K562 (cell line): Measurements from ENCODE around the gene RNF207. TPM values are rescaled to one million over a fixed set of nuclear protein-coding genes. Genes with fewer than 3 reads are reported as not detected.
A peak's percentile ranks its signal among the peaks of the same experiment; 100 is the strongest.

Source experiments
- EWSR1 ChIP-seq: fragments of 450-650 bp; IDR thresholded peaks from 2 replicates; pipeline ENCODE4 v1.6.1; 2018; ENCODE audit warnings: borderline replicate concordance, mild to moderate bottlenecking, low read depth, moderate library complexity; ENCODE audit not compliant: partially characterized antibody
- FOS ChIP-seq: IDR thresholded peaks from 3 replicates; pipeline ENCODE4 v1.6.1; 2011; ENCODE audit not compliant: insufficient read length; ENCODE audit errors: extremely low read depth
- GATAD2A ChIP-seq: fragments of 450-650 bp; IDR thresholded peaks from 2 replicates; pipeline ENCODE4 v1.6.1; 2017
- KLF16 ChIP-seq: IDR thresholded peaks from 2 replicates; pipeline ENCODE4 v1.6.1; 2016; ENCODE audit warnings: antibody characterized with exemption
- NFATC3 ChIP-seq: fragments of 450-650 bp; IDR thresholded peaks from 2 replicates; pipeline ENCODE4 v1.6.1; 2017; ENCODE audit warnings: mild to moderate bottlenecking
- NONO ChIP-seq, 2 experiments: fragments of 200-400 bp in 1 of 2; fragments of 450-650 bp in 1 of 2; formaldehyde crosslinking in 1 of 2; IDR thresholded peaks; 2 replicates each; pipeline ENCODE4 v1.6.1; 2017; ENCODE audit warnings: low read depth in 2 of 2, mild to moderate bottlenecking in 2 of 2, moderate library complexity in 2 of 2, low read length in 1 of 2
- RAD51 ChIP-seq: fragments of 450-650 bp; IDR thresholded peaks from 2 replicates; pipeline ENCODE4 v1.7.1; 2016; ENCODE audit warnings: low read depth, mild to moderate bottlenecking, borderline replicate concordance
- RBM17 ChIP-seq: fragments of 200-400 bp; formaldehyde crosslinking; IDR thresholded peaks from 2 replicates; pipeline ENCODE4 v1.6.1; 2017; ENCODE audit warnings: low read depth, mild to moderate bottlenecking, low read length, borderline replicate concordance
- SIN3A ChIP-seq, 2 experiments: fragments of 150-350 bp in 1 of 2; IDR thresholded peaks; 2 replicates each; pipeline ENCODE4 v1.6.1; 2011 to 2016; ENCODE audit warnings: borderline replicate concordance in 2 of 2, low read depth in 2 of 2, low read length in 2 of 2, mild to moderate bottlenecking in 2 of 2, moderate library complexity in 2 of 2; ENCODE audit not compliant: control insufficient read depth in 1 of 2
- SNIP1 ChIP-seq: fragments of 450-650 bp; IDR thresholded peaks from 2 replicates; pipeline ENCODE4 v1.7.1; 2017; ENCODE audit warnings: low read depth, mild to moderate bottlenecking
- TEAD1 ChIP-seq, 2 experiments: fragments of 450-650 bp in 1 of 2; sonication (generic) in 1 of 2; formaldehyde crosslinking; IDR thresholded peaks; 2 replicates each; pipeline versions ENCODE4 v1.4.0 to v1.8.0; 2020 to 2022; ENCODE audit warnings: mild to moderate bottlenecking in 2 of 2, missing genetic modification reagents in 1 of 2
- ZNF12 ChIP-seq: sonication (generic); formaldehyde crosslinking; IDR thresholded peaks from 2 replicates; pipeline ENCODE4 v1.4.0; 2020; ENCODE audit warnings: mild to moderate bottlenecking, missing genetic modification reagents
- polyA plus RNA-seq, 8 experiments: library from polyadenylated mRNA; depleted of rRNA in 4 of 8; stranded (reverse) in 5 of 8; unstranded in 3 of 8; fragments of >200 nt; fragmentation: Nextera tagmentation in 2 of 8; fragmentation: Illumina TruSeq in 1 of 8; extraction: Ambion mirVana in 2 of 8; extraction: Trizol in 1 of 8; gene quantifications; 2 replicates each; pipeline versions ENCODE4 v1.2.1 to v1.2.3, GENCODE V29; 2011 to 2014; ENCODE audit warnings: inconsistent platforms in 1 of 8, missing spikeins in 1 of 8
- total RNA-seq, 7 experiments: library from RNA; depleted of rRNA in 6 of 7; stranded (reverse); fragments of >200 nt in 6 of 7; fragmentation: Illumina TruSeq in 2 of 7; extraction: Trizol in 2 of 7; gene quantifications; 2 replicates each; pipeline versions ENCODE4 v1.2.1 to v1.2.3, GENCODE V29; 2011 to 2021; ENCODE audit warnings: low replicate concordance in 1 of 7
- TF ChIP-seq, protein P1 (sequence below): fragments of 450-650 bp; IDR thresholded peaks from 2 replicates; pipeline ENCODE4 v1.6.1; 2014; ENCODE audit warnings: low read depth, mild to moderate bottlenecking, moderate library complexity, borderline replicate concordance
- TF ChIP-seq, protein P2 (sequence below), 2 experiments: fragments of 450-650 bp; IDR thresholded peaks; 2 replicates each; pipeline ENCODE4 v1.6.1; 2016
- TF ChIP-seq, protein P3 (sequence below): sonication (generic); formaldehyde crosslinking; IDR thresholded peaks from 2 replicates; pipeline ENCODE4 v1.8.0; 2022; ENCODE audit warnings: missing genetic modification reagents, mild to moderate bottlenecking, borderline replicate concordance
- TF ChIP-seq, protein P4 (sequence below): conservative IDR thresholded peaks from 2 replicates; pipeline ENCODE4 v1.6.1; 2011; ENCODE audit warnings: low read depth, mild to moderate bottlenecking, low read length; ENCODE audit not compliant: control insufficient read depth

Gene RNF207
- total and polyA plus RNA-seq, 9 of the 15 experiments (the other 6 are each of a cell fraction or from before 2014, with no cell fraction given): 2.7 to 30.6 (median 12.9) TPM

DNA sequence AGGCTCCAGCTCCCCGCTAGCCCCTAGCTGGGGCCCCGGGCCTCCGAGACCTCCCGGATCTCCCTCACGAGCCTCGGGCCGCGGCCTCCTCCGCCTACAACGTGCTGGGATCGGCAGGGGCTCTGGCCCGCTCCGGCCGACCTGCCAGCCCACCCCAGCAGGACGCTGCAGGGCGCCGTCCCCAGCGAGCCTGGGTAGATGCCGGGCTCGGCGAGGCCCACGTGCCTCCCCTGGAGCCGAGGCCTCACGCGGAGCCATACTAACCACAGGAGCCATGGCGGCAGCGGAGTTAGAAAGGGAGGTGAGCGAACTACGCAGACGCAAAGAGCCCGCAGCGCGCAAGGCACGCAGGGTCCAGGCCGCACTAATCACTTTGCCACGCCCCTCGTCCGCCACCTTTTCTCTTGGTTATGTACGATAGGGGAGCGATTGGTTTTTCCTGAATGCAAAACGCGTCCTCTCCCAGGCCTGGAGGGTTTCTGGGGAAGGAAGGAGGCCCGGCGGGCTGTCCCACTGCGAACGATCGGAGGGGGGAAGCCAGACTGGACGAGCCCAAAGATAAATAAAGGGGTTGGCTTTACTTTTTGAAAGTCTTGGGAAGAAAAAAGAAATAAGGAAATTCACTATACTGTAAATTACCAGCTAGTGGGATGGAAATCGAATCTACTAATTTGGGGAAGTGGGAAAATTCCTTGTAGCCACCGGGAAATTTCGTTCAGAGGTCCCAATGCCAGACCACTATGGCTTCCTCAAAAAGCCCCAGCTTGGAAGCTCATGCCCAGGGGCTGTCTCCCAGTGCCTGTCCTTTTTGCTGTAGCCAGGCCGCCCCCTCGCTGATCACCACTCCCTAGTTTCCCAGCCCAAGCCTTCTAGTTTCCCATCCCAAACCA is 6.4 kb upstream of the RNF207 start, which contains the start of gene RPL22 (continued):
- TF ChIP-seq, protein P1, sequence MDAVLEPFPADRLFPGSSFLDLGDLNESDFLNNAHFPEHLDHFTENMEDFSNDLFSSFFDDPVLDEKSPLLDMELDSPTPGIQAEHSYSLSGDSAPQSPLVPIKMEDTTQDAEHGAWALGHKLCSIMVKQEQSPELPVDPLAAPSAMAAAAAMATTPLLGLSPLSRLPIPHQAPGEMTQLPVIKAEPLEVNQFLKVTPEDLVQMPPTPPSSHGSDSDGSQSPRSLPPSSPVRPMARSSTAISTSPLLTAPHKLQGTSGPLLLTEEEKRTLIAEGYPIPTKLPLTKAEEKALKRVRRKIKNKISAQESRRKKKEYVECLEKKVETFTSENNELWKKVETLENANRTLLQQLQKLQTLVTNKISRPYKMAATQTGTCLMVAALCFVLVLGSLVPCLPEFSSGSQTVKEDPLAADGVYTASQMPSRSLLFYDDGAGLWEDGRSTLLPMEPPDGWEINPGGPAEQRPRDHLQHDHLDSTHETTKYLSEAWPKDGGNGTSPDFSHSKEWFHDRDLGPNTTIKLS: peak; percentile 78
- TF ChIP-seq GATAD2A (no peak), SNIP1 (no peak), RAD51 (no peak; the same call in 1 of the 2 replicates), TEAD1 (CRISPR knock-in tag; IDR thresholded peaks at IDR 0.05) (peak; percentile 22 to 95; a peak in 3 of 4 replicates), NONO (IDR thresholded peaks at IDR 0.05; ENCODE audit: low read depth in 2 of 2, low read length in 1 of 2) (peak; percentile 82 to 98), KLF16 (no peak; the same call in 1 of the 2 replicates), RBM17 (no peak), ZNF12 (no peak; the same call in 1 of the 2 replicates), SIN3A (IDR thresholded peaks at IDR 0.05; ENCODE audit: borderline replicate concordance in 2 of 2, control insufficient read depth in 1 of 2, low read depth in 2 of 2, low read length in 2 of 2) (peak; percentile 66 to 93; a peak in 2 of 4 replicates), NFATC3 (no peak; the same call in 1 of the 2 replicates), FOS (no peak), EWSR1 (no peak)
- TF ChIP-seq, protein P2, sequence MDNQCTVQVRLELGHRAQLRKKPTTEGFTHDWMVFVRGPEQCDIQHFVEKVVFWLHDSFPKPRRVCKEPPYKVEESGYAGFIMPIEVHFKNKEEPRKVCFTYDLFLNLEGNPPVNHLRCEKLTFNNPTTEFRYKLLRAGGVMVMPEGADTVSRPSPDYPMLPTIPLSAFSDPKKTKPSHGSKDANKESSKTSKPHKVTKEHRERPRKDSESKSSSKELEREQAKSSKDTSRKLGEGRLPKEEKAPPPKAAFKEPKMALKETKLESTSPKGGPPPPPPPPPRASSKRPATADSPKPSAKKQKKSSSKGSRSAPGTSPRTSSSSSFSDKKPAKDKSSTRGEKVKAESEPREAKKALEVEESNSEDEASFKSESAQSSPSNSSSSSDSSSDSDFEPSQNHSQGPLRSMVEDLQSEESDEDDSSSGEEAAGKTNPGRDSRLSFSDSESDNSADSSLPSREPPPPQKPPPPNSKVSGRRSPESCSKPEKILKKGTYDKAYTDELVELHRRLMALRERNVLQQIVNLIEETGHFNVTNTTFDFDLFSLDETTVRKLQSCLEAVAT (IDR thresholded peaks at IDR 0.05): peak in 1 of 2 experiments; percentile 100; a peak in 2 of 4 replicates
- TF ChIP-seq, protein P3, sequence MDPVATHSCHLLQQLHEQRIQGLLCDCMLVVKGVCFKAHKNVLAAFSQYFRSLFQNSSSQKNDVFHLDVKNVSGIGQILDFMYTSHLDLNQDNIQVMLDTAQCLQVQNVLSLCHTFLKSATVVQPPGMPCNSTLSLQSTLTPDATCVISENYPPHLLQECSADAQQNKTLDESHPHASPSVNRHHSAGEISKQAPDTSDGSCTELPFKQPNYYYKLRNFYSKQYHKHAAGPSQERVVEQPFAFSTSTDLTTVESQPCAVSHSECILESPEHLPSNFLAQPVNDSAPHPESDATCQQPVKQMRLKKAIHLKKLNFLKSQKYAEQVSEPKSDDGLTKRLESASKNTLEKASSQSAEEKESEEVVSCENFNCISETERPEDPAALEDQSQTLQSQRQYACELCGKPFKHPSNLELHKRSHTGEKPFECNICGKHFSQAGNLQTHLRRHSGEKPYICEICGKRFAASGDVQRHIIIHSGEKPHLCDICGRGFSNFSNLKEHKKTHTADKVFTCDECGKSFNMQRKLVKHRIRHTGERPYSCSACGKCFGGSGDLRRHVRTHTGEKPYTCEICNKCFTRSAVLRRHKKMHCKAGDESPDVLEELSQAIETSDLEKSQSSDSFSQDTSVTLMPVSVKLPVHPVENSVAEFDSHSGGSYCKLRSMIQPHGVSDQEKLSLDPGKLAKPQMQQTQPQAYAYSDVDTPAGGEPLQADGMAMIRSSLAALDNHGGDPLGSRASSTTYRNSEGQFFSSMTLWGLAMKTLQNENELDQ (CRISPR knock-in tag): no peak
- TF ChIP-seq, protein P4, sequence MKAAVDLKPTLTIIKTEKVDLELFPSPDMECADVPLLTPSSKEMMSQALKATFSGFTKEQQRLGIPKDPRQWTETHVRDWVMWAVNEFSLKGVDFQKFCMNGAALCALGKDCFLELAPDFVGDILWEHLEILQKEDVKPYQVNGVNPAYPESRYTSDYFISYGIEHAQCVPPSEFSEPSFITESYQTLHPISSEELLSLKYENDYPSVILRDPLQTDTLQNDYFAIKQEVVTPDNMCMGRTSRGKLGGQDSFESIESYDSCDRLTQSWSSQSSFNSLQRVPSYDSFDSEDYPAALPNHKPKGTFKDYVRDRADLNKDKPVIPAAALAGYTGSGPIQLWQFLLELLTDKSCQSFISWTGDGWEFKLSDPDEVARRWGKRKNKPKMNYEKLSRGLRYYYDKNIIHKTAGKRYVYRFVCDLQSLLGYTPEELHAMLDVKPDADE: peak; percentile 90
